SK-N-MC (cell line): ENCODE data around the gene LMX1A.

ENCODE experiments used
- DNase-seq: peaks from one replicate; pipeline ENCODE4 v3.0.0-alpha.2; 2011; ENCODE audit warnings: low read depth, low spot score
- H3K27ac ChIP-seq: fragments of 200-600 bp; sonication (generic); 2 replicates; pipeline ENCODE4 v1.5.1; 2016; ENCODE audit warnings: mixed run types
- H3K36me3 ChIP-seq: fragments of 200-600 bp; sonication (generic); 2 replicates; pipeline ENCODE4 v1.6.1; 2017; ENCODE audit warnings: antibody characterized with exemption, low read length, mixed read lengths; ENCODE audit not compliant: insufficient read depth
- H3K4me3 ChIP-seq: fragments of 200-600 bp; sonication (generic); 2 replicates; pipeline ENCODE4 v1.5.1; 2016
- H3K9ac ChIP-seq: fragments of 200-600 bp; sonication (generic); 2 replicates; pipeline ENCODE4 v1.8.0; 2017; ENCODE audit warnings: mixed run types, mixed read lengths; ENCODE audit not compliant: insufficient read length
- H3K9me3 ChIP-seq: fragments of 200-600 bp; sonication (generic); 2 replicates; pipeline ENCODE4 v1.6.1; 2017; ENCODE audit warnings: low read depth, mild to moderate bottlenecking, antibody characterized with exemption, low read length, moderate library complexity, mixed read lengths
- EZH2 ChIP-seq: fragments of 200-600 bp; sonication (generic); IDR thresholded peaks from one replicate; pipeline ENCODE4 v1.6.1; 2017; ENCODE audit warnings: antibody characterized with exemption
- FOXP2 ChIP-seq: optimal IDR thresholded peaks from 2 replicates; pipeline ENCODE3; 2011; ENCODE audit warnings: mild to moderate bottlenecking, moderate library complexity; ENCODE audit not compliant: insufficient read depth; ENCODE audit errors: extremely low read length, control extremely low read depth
- POLR2AphosphoS5 ChIP-seq: IDR thresholded peaks from 2 replicates; pipeline ENCODE4 v1.6.1; 2012; ENCODE audit warnings: mild to moderate bottlenecking, low read depth, low read length, borderline replicate concordance

Gene LMX1A

DNA sequence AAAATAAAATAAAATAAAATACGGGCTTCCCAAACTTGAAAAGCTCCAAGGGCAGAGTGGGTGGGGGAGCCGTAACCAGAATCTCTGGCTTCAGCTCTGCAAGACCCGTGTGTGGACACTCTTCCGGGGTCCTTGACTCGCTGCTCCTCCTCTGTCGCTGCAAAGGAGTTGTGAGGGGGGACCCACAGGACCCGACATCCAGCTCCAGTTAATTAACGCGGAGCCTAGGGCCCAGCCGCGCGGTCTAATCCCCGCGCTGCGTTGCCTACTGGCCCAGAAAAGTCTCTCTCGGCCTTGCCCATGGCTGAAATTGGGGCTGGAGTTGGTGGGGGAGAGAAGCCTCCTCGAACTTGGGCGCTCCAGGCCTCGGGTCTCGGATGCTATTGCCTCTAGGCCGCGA, 1.8 kb downstream of the LMX1A start:
- Histone ChIP-seq H3K27ac (no peak overlapping the region), H3K9me3 (no peaks in the 10 kb centered on the region), H3K36me3 (no peaks in the 10 kb centered on the region), H3K9ac (no peak overlapping the region), H3K4me3 (no peak overlapping the region)
- TF ChIP-seq FOXP2, result no peak
- TF ChIP-seq POLR2AphosphoS5, result no peak
- TF ChIP-seq EZH2, result no peak
- no peak for DNase-seq

DNA sequence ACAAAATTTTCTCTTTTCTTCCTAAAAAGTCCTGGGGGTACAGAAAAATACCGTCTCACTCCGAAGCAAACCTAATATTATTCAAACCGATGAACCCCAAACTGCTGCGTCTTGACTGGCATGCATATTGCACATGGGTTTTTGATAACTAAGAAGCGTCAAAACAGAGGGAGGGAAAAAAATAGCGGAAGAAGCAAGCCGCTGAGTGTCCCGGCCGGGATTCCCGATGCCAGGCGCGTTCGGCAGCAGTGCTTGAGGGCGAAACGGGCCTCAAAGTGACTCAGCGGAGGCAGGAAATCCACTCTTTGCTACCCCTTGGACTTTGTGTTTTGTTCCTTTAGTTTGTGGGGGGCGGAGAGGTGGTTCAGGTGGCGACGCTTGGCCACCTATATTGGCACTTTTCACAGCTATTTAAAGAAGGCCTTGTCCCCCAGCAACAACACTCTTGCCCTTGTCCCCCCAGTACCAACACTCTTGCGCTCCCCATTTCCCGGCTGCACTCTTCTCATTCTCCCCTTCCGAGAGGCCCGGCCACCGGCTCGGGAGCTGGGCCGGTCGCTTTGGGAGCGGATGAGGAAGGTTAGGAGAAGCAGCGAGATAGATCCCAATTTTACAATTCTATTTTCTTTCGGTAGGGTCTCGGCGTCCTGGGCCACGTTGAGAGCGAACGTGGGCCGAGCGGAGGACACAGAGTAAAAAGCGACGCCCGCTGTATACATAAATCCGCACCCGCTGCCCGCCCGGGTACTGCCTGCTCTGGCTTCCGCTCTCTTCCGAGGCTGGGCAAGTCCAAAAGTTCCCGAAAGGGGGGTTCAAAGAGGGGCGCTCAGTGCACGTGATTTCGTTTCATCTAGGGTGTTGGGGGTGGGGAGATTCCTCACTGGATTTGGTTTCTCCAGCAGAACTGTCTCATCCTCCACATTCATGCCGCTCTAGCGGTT, 2.5 kb downstream of the LMX1A start:
- H3K9ac ChIP-seq, result no peak overlapping the region

DNA sequence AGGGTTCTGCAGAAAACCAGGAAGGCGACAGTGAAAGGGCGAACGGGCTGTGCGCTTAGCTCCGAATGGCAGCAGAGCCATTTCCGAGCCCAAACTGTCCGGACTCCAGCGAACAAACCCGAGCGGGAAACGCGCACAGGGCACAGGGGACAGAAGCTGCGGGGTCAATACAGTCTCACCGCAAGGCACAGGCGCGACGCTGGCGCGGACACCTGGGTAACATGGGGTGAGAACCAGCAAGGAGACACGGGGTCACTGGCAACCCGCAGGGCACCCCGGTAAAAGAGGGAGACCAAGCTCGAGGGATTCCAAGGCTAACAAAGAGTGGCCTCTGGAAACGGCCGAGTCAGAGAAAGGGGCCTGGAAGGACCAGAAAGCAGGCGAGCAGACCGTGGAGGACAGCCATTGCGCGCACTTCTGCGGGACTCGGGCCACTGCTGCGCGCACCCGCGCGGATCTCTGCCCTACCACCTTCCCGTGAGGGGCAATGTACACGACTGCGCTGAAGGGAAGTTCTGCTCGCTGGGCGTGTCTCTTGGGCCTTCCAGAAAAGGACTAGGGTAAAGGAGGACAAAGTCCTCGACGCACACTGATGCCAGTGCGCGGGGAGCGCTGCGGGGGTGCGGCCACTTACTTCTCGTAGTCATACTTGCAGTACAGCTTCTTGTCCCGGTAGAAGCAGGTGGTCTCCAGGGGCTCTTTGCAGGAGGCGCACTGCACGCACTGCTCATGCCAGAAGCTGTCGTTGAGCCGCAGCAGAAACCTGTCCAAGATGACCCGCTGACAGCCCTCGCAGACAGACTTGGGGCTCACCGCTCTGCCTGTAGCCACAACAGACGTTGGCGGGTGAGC, 3.8 kb downstream of the LMX1A start:
- H3K9me3 ChIP-seq, result no peaks in the 10 kb centered on the region
- TF ChIP-seq EZH2, result no peak
- TF ChIP-seq FOXP2, result no peak
- no peak for TF ChIP-seq POLR2AphosphoS5
- H3K27ac ChIP-seq, result no peak overlapping the region
- H3K36me3 ChIP-seq, result no peaks in the 10 kb centered on the region
- no peak overlapping the region for H3K9ac ChIP-seq
- DNase-seq, result no peak
- no peak overlapping the region for H3K4me3 ChIP-seq

More for the DNA sequence above, 2.5 kb downstream of the LMX1A start:
- Histone ChIP-seq H3K27ac (no peak overlapping the region), H3K4me3 (no peak overlapping the region), H3K9me3 (no peaks in the 10 kb centered on the region), H3K36me3 (no peaks in the 10 kb centered on the region)
- no peak for TF ChIP-seq EZH2
- no peak for TF ChIP-seq FOXP2
- TF ChIP-seq POLR2AphosphoS5, result no peak
- DNase-seq, result no peak

DNA sequence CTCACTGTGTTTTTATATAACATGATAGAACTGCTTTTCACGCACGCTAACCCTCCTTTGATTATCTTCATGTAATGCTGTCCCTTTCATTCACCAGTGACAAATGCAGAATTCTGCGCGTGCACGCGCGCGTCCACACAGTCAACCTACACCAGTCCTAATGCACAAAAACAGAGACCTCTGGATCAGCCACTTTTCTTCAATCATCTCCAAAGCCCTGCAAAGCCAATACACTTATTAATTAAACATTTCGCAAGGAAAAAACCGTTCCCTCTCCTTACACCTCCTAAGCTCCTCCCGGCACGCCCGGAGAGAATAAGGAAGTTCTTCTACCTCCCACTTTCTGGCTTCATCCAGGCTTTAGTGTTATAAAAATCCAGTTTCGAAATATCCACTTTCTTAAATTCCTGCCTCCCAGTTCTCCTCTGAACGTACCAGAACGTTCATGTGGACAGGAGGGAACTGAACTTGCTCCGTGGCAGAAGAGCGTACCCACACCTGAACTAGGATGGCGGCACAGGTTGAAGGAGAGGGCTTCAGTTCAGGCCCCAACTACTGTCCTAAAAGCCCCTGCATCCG, 4.6 kb downstream of the LMX1A start:
- no peaks in the 10 kb centered on the region for H3K9me3 ChIP-seq
- no peak for DNase-seq
- H3K27ac ChIP-seq, result no peak overlapping the region
- H3K36me3 ChIP-seq, result no peaks in the 10 kb centered on the region
- TF ChIP-seq POLR2AphosphoS5 (no peak), FOXP2 (no peak), EZH2 (no peak)
- H3K9ac ChIP-seq, result no peak overlapping the region
- no peak overlapping the region for H3K4me3 ChIP-seq

DNA sequence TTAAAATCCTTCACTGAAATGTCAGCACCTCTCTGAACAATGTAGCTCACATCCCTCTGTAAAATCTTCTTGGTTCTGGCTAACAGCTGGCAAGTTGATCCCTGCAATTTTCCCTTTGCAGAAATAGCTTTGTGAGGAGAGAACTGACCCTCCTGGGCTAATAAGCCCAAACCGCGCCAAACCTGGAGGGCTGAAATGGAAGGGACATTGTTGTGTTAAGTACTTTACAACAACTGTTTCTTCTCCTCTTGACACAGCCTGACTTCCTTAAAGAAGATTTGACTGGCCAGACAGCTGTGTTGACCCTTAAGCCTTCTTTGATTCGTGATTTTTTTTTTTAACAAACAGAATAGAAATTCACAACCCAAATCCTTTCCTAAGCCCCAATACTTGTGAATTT, 5.7 kb downstream of the LMX1A start:
- no peak overlapping the region for H3K27ac ChIP-seq
- H3K9me3 ChIP-seq, result no peaks in the 10 kb centered on the region
- TF ChIP-seq FOXP2, result no peak
- H3K4me3 ChIP-seq, result no peak overlapping the region
- H3K36me3 ChIP-seq, result no peaks in the 10 kb centered on the region
- H3K9ac ChIP-seq, result no peak overlapping the region
- no peak for DNase-seq

DNA sequence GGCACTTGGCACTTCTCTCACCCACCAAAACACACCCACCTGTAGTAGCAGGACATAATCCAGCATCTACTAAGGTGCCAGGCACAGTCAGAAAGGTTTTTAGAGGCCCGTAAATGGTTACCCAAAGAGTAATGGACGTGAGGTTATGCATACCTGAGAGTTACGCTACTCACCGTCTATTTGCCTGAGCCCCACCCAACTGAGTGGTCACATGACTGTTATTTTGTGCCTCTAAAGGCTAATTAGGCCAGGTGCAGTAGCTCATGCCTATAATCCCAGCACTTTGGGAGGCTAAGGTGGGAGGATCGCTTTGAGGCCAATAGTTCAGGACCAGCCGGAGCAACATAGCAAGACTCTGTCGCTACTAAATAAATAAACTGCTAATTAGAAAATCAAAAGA, 11.0 kb downstream of the LMX1A start:
- TF ChIP-seq FOXP2 (no peak), POLR2AphosphoS5 (no peak), EZH2 (no peak)
- H3K36me3 ChIP-seq, result no peaks in the 10 kb centered on the region
- no peaks in the 10 kb centered on the region for H3K9me3 ChIP-seq
- H3K9ac ChIP-seq, result no peak overlapping the region
- no peak overlapping the region for H3K4me3 ChIP-seq
- no peak for DNase-seq
- no peak overlapping the region for H3K27ac ChIP-seq

DNA sequence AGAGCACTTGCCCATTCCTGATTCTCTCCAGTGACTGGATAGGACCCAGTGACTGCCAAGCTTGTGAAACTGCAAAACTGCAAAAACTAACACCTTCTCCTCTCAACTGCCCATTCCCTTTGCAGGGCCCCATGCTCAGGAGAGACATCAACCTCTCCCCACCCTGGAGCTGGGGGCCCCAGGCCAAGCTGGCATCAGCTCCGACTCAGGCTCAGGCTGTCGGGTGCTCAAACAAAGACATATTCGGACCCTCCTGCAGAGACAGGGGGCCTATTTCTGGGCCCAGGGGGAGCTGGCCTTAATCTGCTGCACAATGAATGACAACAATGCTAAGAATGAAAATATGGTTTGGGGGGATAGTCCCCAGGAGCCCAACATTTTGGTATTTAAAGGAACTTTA, 11.8 kb downstream of the LMX1A start:
- no peak for TF ChIP-seq FOXP2
- TF ChIP-seq POLR2AphosphoS5, result no peak
- no peak for TF ChIP-seq EZH2
- Histone ChIP-seq H3K36me3 (no peaks in the 10 kb centered on the region), H3K4me3 (no peak overlapping the region), H3K27ac (no peak overlapping the region), H3K9me3 (no peaks in the 10 kb centered on the region), H3K9ac (no peak overlapping the region)
- no peak for DNase-seq

DNA sequence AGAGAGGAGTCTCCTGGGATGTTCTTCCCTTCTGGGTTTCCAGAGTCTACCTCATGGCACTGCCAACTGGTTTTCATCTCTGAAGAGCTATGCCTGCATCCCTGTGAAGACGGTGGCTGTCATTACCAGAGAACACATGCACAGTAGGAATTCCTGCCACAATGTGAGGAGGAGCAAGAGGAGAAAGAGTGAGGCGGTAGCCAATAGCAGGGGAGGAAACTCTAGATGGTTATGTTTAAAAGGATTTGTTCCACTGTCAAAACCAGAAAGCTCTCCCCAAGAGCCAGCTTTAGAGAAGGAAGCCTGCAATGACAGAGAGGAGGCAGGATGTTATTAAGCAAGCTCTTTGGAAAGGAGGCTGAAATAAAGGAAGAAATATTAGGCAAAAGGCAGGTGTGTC, 12.3 kb downstream of the LMX1A start:
- H3K4me3 ChIP-seq, result no peak overlapping the region
- no peak for TF ChIP-seq POLR2AphosphoS5
- TF ChIP-seq EZH2, result no peak
- no peak for TF ChIP-seq FOXP2
- no peaks in the 10 kb centered on the region for H3K36me3 ChIP-seq
- DNase-seq, result no peak
- H3K9me3 ChIP-seq, result no peaks in the 10 kb centered on the region
- H3K9ac ChIP-seq, result no peak overlapping the region
- no peak overlapping the region for H3K27ac ChIP-seq
